Bronchial epithelial cell (primary cell): Measurements from ENCODE around the gene LGALS8. TPM values are rescaled to one million over a fixed set of nuclear protein-coding genes. Genes with fewer than 3 reads are reported as not detected.
A peak's percentile ranks its signal among the peaks of the same experiment; 100 is the strongest.
"Not testable (repeated sequence)": the region's sequence is repeated elsewhere in the genome, so short reads cannot be mapped to it uniquely, and the experiment has no call there.

ENCODE experiments used
- DNase-seq: peaks from one replicate; pipeline ENCODE4 v3.0.0-alpha.2; 2010; ENCODE audit warnings: low read depth
- FAIRE-seq: peaks from 2 replicates; lab custom pipeline; 2011; peaks lifted over from hg19 to GRCh38; lab: Jason Lieb, UNC
- H3K27me3 ChIP-seq: 2 replicates; pipeline ENCODE4 v1.5.1; 2011; ENCODE audit warnings: low read length; ENCODE audit not compliant: control insufficient read depth, insufficient read depth
- H3K36me3 ChIP-seq: 2 replicates; pipeline ENCODE4 v1.5.1; 2011; ENCODE audit warnings: low read length; ENCODE audit not compliant: control insufficient read depth, insufficient read depth
- H3K4me3 ChIP-seq: 2 replicates; pipeline ENCODE4 v1.5.1; 2011; ENCODE audit warnings: mild to moderate bottlenecking, low read depth, low read length, control low read depth
- total RNA-seq: library from RNA; depleted of rRNA; stranded (reverse); fragments of >200 nt; gene quantifications from 2 replicates; pipeline ENCODE4 v1.2.1, GENCODE V29; 2014
- TF ChIP-seq, protein P1 (sequence below): IDR thresholded peaks from 2 replicates; pipeline ENCODE4 v1.5.1; 2011; ENCODE audit warnings: mild to moderate bottlenecking, moderate library complexity, low read length, control low read depth, inconsistent platforms; ENCODE audit not compliant: insufficient read depth, severe bottlenecking

LGALS8 gene
- total RNA-seq, 1 donor from 2014 or later, result 49.2 TPM

DNA sequence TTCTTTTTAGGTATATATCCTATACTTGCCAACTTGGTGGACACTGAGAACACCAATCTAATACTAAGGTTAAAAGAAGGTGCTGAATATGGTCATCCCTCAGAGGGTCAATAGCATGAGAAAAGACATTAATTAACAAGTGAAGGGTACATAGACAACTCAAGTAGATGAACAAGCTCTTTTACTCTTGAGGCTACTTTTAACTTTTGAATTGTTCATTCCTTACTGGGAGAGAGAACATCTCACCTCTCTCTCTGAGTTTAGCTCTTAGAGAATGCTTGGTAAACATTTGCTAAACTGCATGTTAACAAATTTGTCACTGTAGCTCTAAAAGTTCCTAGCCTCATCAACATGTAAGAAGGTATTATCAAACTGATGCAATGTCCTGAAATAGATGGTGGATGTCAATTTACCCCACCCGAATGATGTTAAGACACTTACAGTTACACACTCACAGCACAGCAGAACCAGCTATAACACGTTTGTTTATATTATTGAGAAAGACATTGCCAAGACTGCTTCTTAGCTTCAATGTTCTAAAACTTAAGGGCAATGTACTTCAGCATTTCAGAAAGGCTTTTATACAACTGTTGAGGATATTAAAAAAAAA lies 44.6 kb downstream of the LGALS8 start:
- no peaks in the 10 kb centered on the region for H3K27me3 ChIP-seq
- DNase-seq, result peak; percentile 36
- H3K36me3 ChIP-seq, result peaks cover 21% of the 10 kb centered on the region
- TF ChIP-seq, protein P1, sequence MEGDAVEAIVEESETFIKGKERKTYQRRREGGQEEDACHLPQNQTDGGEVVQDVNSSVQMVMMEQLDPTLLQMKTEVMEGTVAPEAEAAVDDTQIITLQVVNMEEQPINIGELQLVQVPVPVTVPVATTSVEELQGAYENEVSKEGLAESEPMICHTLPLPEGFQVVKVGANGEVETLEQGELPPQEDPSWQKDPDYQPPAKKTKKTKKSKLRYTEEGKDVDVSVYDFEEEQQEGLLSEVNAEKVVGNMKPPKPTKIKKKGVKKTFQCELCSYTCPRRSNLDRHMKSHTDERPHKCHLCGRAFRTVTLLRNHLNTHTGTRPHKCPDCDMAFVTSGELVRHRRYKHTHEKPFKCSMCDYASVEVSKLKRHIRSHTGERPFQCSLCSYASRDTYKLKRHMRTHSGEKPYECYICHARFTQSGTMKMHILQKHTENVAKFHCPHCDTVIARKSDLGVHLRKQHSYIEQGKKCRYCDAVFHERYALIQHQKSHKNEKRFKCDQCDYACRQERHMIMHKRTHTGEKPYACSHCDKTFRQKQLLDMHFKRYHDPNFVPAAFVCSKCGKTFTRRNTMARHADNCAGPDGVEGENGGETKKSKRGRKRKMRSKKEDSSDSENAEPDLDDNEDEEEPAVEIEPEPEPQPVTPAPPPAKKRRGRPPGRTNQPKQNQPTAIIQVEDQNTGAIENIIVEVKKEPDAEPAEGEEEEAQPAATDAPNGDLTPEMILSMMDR, result no peak
- H3K4me3 ChIP-seq, result no peak overlapping the region
- peak; percentile 43 for FAIRE-seq

DNA sequence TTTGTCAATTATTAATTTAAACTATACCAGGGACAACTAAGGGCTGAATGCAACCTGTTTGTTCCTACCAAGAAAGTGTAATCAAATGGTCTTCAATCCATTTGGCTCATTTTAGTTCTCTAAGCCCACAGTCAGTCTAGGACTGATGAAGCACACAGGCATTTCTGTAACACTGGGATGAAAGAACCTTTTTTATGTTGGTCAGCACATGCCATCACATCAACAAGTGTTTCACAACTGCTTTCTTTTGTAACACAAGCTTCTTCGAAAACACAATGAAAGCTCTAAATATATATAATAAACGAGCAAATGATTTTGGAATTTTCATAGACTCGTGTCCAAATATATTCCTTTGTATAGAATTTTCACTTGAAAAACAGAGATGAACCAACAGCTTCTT lies 51.7 kb downstream of the LGALS8 start:
- no peak overlapping the region for H3K4me3 ChIP-seq
- no peaks in the 10 kb centered on the region for H3K27me3 ChIP-seq
- peaks cover 16% of the 10 kb centered on the region for H3K36me3 ChIP-seq
- FAIRE-seq (no peak), DNase-seq (no peak)
- TF ChIP-seq, protein P1, result no peak

DNA sequence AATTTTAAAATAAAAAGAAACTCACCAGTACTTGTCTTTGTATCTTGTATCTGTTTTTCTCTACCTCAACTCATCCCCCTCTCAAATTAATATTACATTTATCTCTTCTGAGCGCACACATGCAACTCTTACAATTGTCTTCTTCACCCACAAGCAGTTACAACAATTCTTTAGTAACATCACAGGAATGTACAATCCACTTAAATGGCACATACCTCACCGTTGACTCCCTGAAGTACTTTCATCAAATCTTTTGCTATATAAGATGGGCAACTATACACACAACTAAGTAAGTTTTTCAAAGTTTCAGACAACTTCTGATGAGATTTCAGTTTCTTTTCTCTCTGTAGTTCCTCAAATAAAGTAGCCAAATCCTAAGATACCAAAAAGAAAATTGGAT lies 52.2 kb downstream of the LGALS8 start:
- Histone ChIP-seq H3K36me3 (peaks cover 16% of the 10 kb centered on the region), H3K27me3 (no peaks in the 10 kb centered on the region), H3K4me3 (no peak overlapping the region)
- TF ChIP-seq, protein P1, result no peak
- DNase-seq (peak; percentile 9), FAIRE-seq (no peak)

DNA sequence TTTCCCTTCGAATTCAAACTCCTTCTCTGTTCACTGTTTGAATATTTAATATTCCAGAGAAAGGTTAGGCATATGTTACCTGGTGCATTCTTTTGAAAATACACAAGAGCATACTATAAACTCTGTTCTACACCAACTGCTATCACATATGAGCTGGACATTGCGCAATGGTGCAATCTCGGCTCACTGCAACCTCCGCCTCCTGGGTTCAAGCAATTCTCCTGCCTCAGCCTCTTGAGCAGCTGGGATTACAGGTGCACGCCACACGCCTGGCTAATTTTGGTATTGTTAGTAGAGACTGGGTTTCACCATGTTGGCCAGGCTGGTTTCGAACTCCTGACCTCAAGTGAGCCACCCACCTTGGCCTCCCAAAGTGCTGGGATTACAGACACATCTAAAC lies 53.3 kb downstream of the LGALS8 start:
- not testable (repeated sequence) for H3K27me3 ChIP-seq, FAIRE-seq, DNase-seq, H3K4me3 ChIP-seq
- H3K36me3 ChIP-seq, result peaks cover 13% of the 10 kb centered on the region

DNA sequence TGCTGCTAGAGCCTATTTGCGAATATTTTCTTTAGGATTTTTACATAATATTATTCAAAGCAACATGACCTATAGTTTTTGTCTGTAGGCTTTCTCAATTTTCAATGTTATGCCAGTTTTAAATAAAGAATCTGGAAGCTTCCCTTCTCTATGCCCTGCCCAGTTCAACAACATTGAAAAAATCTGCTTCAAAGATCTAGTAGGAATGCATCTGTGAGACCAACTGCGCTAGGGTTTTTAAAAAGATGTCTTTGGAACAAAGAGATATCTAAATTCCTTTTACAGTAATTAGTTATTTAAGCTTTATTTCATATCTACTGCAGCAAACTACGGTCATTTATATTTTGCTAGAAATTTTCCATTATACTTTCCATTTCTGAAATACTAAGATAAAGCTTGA lies 54.9 kb downstream of the LGALS8 start:
- FAIRE-seq (no peak), DNase-seq (no peak)
- TF ChIP-seq, protein P1, result no peak
- peaks cover 11% of the 10 kb centered on the region for H3K36me3 ChIP-seq
- no peaks in the 10 kb centered on the region for H3K27me3 ChIP-seq
- H3K4me3 ChIP-seq, result no peak overlapping the region

DNA sequence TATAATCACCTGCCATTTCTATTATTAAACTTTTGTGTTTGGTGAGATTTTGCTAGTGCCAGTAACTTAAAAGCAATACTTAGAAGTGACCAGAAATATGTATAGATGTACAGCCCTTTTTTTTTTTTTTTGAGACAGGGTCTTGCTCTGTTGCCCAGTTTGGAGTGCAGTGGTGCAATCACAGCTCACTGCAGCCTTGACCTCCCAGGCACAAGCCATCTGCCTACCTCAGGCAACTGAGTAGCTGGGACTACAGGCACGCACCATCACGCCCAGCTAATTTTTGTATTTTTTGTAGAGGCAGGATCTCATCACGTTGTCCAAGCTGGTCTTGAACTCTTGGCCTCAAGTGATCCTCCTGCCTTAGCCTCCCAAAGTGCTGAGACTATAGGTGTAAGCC lies 56.6 kb downstream of the LGALS8 start:
- not testable (repeated sequence) for H3K36me3 ChIP-seq, H3K4me3 ChIP-seq, DNase-seq, H3K27me3 ChIP-seq, FAIRE-seq

DNA sequence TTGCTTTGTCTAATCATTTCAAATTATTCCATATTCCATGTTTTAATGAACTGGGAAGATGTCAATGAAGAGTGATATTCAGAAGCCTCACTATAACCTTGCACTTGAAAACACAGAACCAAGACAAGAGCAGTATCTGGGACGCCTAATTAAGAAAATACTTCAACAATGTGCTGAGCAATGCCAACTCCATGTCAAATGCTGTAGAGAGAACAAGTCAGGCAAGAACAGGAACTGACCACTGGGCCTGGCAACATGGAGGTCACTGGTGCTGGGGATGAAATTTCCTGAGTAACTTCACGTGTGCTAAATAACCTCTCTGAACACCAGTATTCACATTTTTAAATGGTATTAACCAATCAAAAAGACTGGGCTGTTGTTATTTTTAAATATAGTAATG lies 57.7 kb downstream of the LGALS8 start:
- TF ChIP-seq, protein P1, result no peak
- DNase-seq (no peak), FAIRE-seq (no peak)
- Histone ChIP-seq H3K4me3 (no peak overlapping the region), H3K36me3 (peaks cover 8% of the 10 kb centered on the region), H3K27me3 (no peaks in the 10 kb centered on the region)
